Islet of Langerhans (tissue), 1 donor: ENCODE measurements around the gene DUSP12.
A peak's percentile ranks its signal among the peaks of the same experiment; 100 is the strongest.

Source experiments
- FAIRE-seq: peaks from one replicate; lab custom pipeline; 2011; peaks lifted over from hg19 to GRCh38; lab: Jason Lieb, UNC

Gene DUSP12

GRCh38 chr1:161770250-161770649 is 20.7 kb downstream of the DUSP12 start:
- FAIRE-seq = no peak

DNA sequence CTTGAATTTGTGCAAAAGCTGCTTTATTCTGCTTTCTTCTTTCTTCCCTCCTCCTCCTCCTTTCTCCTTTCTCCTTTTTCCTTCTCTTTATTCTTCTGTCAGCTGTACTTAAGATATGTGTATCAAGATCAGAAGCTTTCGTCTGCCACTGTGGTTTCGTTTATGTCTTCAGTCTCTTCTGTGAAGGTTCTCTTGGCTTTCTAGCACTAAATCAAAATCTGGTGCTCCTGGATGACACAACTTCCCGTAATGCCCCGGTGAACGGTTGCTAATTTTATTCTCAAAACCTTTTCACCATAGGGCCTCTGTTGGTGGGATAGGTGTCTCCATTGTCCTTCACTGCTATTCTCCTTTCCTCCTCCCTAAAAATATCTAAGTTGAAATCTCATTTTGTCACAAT is 21.6 kb downstream of the DUSP12 start:
- no peak for FAIRE-seq

GRCh38 chr1:161771973-161772372 is 22.4 kb downstream of the DUSP12 start:
- FAIRE-seq = no peak

GRCh38 chr1:161772397-161772796 is 22.8 kb downstream of the DUSP12 start:
- FAIRE-seq = no peak

GRCh38 chr1:161773791-161774190 is 24.2 kb downstream of the DUSP12 start:
- FAIRE-seq = no peak

DNA sequence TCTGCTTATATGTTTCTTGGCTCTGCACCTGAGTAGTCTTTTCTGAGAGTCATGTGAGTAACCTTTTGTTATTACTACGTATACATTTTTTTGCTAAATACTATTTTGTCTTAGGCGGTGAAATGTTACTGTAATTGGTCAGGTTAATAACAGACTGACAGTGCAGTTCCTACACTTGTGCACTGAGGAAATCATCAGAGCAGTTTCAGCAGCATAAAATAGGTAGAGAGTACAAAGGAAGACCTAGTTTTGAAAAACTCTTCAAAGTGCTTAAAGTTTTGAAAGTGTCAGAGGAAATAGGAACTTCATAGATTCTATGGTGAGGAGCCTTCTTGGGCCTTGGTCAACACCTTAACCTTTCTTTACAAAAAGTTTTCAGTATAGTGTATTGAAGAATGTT is 27.7 kb downstream of the DUSP12 start:
- FAIRE-seq = no peak

DNA sequence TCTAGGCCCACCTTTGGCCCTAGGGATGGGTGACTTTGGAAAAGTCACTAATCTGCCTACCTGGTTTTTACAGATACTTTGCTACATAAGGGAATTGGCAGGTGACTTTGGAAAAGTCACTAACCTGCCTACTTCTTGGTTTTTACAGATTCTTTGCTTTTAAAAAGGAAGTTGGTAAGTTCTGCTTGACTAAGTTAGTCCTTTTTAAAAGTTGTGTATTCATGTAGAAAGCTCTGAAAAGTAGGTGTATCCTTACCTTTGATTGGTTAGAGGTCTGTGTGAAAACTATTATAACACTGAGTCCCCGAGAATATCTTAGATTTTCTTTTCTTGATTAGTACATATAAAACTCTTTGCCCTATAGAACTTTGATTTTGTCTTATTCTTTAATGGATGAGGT is 28.9 kb downstream of the DUSP12 start:
- no peak for FAIRE-seq

- FAIRE-seq = no peak
These were observed 29.8 kb downstream of the DUSP12 start for GRCh38 chr1:161779393-161779792.

DNA sequence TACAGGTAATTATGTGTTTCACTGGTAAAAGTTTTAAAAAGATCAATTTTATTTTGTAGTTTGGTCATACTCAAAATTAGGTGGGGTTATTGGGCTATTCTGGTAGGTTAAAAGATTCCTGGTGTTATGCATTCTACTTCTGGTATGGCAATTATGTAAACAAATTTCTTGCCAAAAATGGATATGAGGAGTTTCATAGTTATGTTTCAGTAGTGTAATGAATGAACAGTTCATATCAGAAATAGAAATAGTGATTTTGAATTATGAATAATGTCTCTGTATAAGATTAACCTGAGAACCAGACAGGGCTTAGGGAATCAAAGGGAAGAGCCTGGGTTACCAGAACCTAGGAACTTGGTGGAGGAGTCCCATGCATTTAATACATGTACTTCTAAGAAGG is 32.4 kb downstream of the DUSP12 start:
- no peak for FAIRE-seq

DNA sequence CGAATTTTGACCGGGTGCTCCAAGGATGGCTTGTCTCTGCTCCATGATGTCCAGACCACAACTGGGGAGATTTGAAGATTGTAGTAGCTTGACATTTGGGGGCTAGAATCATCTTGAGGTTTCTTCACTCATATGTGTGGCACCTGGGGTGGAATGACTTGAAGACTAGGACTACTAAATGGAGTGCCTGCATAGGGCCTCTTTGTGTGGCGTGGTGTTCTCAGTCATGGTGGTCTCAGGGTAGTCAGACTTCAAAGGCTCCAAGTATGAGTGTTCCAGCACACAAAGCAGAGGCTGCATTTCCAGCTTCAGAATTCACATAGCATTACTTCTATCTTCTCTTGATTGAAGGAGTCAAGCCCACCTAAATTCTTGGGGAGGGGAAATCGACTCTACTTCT is 33.3 kb downstream of the DUSP12 start:
- FAIRE-seq = no peak

DNA sequence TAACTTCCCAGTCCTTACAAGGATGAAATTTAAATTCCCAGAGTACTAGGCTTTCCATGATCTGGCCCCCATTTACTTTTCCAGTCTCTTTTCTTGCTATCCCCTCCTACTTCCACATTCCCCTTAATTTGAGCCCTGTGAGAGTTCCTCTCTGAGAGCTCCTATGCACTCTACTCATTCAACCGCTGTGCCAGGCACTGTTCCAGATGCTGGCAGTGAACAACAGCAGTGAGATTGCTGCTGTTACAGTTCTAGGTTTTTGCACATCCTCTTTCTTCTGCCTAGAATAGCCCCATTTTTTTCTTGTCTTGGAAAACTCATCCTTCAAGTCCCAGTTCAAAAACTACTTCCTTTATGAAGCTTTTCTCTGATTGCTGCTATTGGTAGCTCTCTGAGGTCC is 35.4 kb downstream of the DUSP12 start:
- no peak for FAIRE-seq

DNA sequence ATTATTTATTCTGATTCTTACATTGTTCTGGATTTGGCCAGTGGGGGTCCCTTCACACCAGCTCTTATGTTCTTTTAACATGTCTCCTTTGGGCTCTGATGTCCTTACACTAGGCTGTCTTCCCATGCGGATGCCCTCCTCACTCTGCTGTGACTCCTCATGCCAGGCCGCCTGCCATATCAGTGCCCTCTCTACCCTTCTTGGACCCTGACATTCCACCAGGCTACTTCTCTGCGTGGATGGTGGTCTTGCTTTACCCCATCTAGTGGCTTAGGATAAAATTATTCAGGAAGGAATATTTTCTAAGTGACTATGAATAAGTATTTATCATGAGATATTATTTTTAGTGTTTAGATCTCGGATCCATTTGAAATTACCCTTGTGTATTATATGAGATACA is 37.8 kb downstream of the DUSP12 start:
- FAIRE-seq = no peak

DNA sequence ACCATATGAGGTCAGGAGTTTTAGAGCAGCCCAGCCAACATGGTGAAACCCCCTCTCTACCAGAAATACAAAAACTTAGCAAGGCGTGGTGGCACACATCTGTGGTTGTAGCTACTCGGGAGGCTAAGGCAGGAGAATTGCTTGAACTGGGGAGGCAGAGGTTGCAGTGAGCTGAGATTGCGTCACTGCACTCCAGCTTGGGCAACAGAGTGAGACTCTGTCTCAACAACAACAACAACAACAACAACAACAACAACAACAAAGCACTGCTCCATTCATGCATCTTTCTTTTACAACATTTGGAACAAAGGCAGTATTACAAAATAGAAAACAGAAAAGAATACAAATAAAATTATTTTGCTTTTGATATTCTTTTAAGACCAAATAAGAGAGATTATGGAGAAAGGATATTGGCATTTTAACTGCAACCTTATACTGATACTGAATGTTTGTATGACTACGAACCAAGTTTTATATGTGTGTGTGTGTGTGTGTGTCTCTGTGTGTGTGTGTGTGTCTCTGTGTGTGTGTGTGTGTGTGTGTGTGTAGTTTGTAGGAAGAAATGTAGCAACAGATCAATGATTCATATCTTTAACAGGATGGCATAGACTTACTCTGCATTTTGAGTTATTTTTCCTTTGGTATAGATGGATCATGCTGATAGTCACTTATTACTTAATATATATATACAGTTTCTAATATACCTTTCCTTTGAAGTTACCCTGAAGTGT is 41.2 kb downstream of the DUSP12 start:
- no peak for FAIRE-seq

- no peak for FAIRE-seq
These were observed 42.5 kb downstream of the DUSP12 start for GRCh38 chr1:161791904-161792655.

DNA sequence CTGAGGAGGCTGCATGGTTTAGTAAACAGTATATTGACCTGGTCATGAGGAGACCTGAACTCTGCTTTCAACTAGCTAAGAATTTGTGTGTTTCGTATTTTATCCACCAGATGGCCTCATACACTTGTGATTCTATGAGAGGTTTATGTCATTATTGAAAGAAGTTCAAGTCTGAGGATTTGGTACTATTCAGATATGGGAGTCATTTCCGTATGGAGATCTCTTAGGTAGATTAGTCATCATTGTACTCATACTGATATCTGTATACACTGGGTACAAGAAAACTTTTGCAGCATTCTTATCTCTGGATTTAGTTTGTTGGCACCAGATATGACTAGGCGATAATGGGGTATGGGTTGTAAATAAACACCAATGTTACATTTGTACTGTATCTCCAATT is 43.2 kb downstream of the DUSP12 start:
- peak; percentile 93 for FAIRE-seq

- FAIRE-seq = no peak
These were observed 50.2 kb downstream of the DUSP12 start for GRCh38 chr1:161799792-161800191.

GRCh38 chr1:161801955-161802354 is 52.4 kb downstream of the DUSP12 start:
- no peak for FAIRE-seq

DNA sequence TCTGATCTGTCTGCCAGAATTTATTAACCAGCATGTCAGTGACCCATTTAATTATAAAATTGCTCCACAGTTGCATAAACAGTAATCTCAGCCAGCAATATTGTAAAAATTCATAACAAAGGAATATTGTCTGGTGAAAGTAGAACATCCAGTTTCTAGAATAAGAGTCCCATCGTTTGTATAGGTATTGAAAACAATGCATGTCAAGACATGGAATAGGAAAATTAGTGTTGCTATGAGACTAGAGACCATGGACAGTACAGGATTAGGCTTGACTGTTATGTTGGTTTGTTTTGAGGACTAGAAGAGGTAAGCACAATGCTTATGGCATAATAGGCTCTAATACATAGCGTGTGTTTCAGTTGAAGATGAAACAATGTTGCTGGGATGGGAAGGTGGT is 53.6 kb downstream of the DUSP12 start:
- FAIRE-seq = no peak

DNA sequence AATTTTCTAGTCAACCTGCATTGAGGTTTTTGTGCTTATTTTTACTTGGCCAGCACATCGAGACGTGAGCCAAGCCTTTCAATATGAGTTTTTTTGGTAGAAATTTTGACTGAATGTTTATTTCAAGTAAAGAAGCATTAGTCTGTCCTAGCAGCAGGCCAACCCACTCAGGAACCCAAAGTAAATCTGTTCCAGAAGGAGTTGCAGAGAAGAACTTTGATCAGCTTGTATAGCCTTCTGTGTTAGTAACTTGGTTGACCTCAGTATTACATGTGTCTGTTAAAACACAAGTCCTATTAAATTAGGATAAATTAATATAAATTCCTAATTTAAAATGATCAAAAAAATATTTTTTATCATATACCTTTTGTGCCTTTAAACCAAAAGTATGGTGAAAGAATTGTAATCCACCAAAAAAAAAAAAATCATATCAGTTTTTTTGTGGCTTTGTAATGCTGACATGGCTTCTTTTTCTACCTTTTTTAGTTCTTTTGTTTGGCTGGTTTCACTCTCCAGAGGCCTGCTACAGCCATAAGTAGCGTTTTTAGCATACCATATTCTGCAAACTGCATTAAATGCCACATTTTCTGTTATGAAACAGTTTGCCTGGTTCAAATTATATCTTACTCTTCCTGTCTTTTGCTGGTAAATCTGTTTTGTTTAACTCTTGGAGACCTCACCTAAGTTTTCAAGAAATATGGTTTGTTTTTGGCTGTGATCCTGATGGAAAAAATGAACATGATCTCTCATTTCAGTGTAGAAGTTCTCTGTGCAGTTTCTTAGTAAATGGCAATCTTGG is 56.0 kb downstream of the DUSP12 start:
- FAIRE-seq = no peak
